HG03575 (cell line): Measurements from ENCODE around the gene ANKRD66.
"Not testable (repeated sequence)": the region's sequence is repeated elsewhere in the genome, so short reads cannot be mapped to it uniquely, and the experiment has no call there.

Source experiments
- ATAC-seq: cut with Tn5 transposase; IDR thresholded peaks from one replicate; pipeline ENCODE4 v1.9.1; 2021; ENCODE audit not compliant: unreplicated experiment, insufficient number of reproducible peaks, low FRiP score; ENCODE audit errors: extremely low read depth

ANKRD66 gene

GRCh38 chr6:46748940-46749503, 2.3 kb downstream of the ANKRD66 start:
- no peak for ATAC-seq

GRCh38 chr6:46749731-46750130, 3.0 kb downstream of the ANKRD66 start:
- ATAC-seq: no peak

GRCh38 chr6:46751658-46752057, 4.9 kb downstream of the ANKRD66 start:
- no peak for ATAC-seq

- ATAC-seq: no peak
Observed at GRCh38 chr6:46755865-46756264, 9.1 kb downstream of the ANKRD66 start.

- ATAC-seq: no peak
Observed at GRCh38 chr6:46756469-46757213, 9.9 kb downstream of the ANKRD66 start.

GRCh38 chr6:46757214-46757596, 10.5 kb downstream of the ANKRD66 start:
- ATAC-seq: no peak

GRCh38 chr6:46758960-46759753, 12.4 kb downstream of the ANKRD66 start:
- no peak for ATAC-seq

GRCh38 chr6:46760925-46761324, 14.2 kb downstream of the ANKRD66 start:
- ATAC-seq: no peak

- no peak for ATAC-seq
Observed at GRCh38 chr6:46763466-46763865, 16.7 kb downstream of the ANKRD66 start.

- ATAC-seq: not testable (repeated sequence)
Observed at GRCh38 chr6:46764280-46764679, 17.5 kb downstream of the ANKRD66 start.

GRCh38 chr6:46764961-46765360, 18.2 kb downstream of the ANKRD66 start:
- no peak for ATAC-seq

GRCh38 chr6:46772016-46772415, 25.3 kb downstream of the ANKRD66 start:
- no peak for ATAC-seq

- no peak for ATAC-seq
Observed at GRCh38 chr6:46772762-46773161, 26.0 kb downstream of the ANKRD66 start.

GRCh38 chr6:46773201-46773855, 26.6 kb downstream of the ANKRD66 start:
- ATAC-seq: no peak

- ATAC-seq: not testable (repeated sequence)
Observed at GRCh38 chr6:46774736-46775135, 28.0 kb downstream of the ANKRD66 start.

GRCh38 chr6:46776070-46776712, 29.5 kb downstream of the ANKRD66 start:
- no peak for ATAC-seq

GRCh38 chr6:46777476-46778346, 31.0 kb downstream of the ANKRD66 start:
- ATAC-seq: no peak
